GM12878 (cell line): ENCODE data around the gene MROH7. TPM values are rescaled to one million over a fixed set of nuclear protein-coding genes. Genes with fewer than 3 reads are reported as not detected.

Experiments used
- ATAC-seq: fragments of 200-7000 bp; cut with Tn5 transposase; 3 replicates; pipeline ENCODE4 v1.9.1; 2020; ENCODE audit warnings: mild to moderate bottlenecking, moderate library complexity
- BruUV-seq: library from RNA; stranded (reverse); fragments of 400-500 nt; replicated peaks from 2 replicates; lab custom pipeline; 2021; lab: Mats Ljungman, UMichigan
- CTCF ChIA-PET: fragments of 300-600 bp; sonication (Branson Sonifier 250); formaldehyde crosslinking; extraction: SDS; loops from one replicate; lab custom pipeline; 2021; ENCODE audit warnings: inconsistent platforms; lab: Yijun Ruan, JAX
- POLR2A ChIA-PET: fragments of 350-600 bp; formaldehyde crosslinking; extraction: SDS; loops from one replicate; lab custom pipeline; 2021; ENCODE audit warnings: inconsistent platforms; lab: Charles Lee
- RAD21 ChIA-PET: fragments of 300-600 bp; sonication (Branson Sonifier 250); formaldehyde crosslinking; loops from one replicate; lab custom pipeline; 2023; ENCODE audit warnings: antibody characterized with exemption; ENCODE audit not compliant: unreplicated experiment; lab: Charles Lee
- SMC1A ChIA-PET: fragments of 300-600 bp; sonication (Branson Sonifier 250); formaldehyde crosslinking; loops from one replicate; lab custom pipeline; 2023; ENCODE audit not compliant: unreplicated experiment, uncharacterized antibody; lab: Charles Lee
- DNase-seq: peaks from one replicate; pipeline ENCODE4 v3.0.0-alpha.2; 2011; ENCODE audit warnings: low read depth, low spot score
- FAIRE-seq: peaks from 3 replicates; lab custom pipeline; 2011; peaks lifted over from hg19 to GRCh38; lab: Jason Lieb, UNC
- H2AFZ ChIP-seq: 2 replicates; pipeline ENCODE4 v1.6.0; 2011; ENCODE audit warnings: low read depth, low read length, control low read depth; ENCODE audit not compliant: control insufficient read depth
- H3K27ac ChIP-seq: 2 replicates; pipeline ENCODE4 v1.5.1; 2011; ENCODE audit warnings: control low read depth; ENCODE audit not compliant: control insufficient read depth, insufficient read depth
- H3K27me3 ChIP-seq, 2 experiments: replicated peaks in 1 of 2; 2 replicates each; pipeline versions ENCODE4 v1.6.0 to v1.6.1; 2011; ENCODE audit warnings: low read length in 1 of 2; ENCODE audit not compliant: control insufficient read depth in 2 of 2, insufficient read depth in 2 of 2
- H3K36me3 ChIP-seq, 2 experiments: 2 replicates each; pipeline ENCODE4 v1.5.1; 2011; ENCODE audit warnings: low read length in 1 of 2; ENCODE audit not compliant: control insufficient read depth in 2 of 2, insufficient read depth in 2 of 2
- H3K4me1 ChIP-seq: 2 replicates; pipeline ENCODE4 v1.6.1; 2011; ENCODE audit warnings: mild to moderate bottlenecking, low read length, moderate library complexity, mixed read lengths; ENCODE audit not compliant: control insufficient read depth, insufficient read depth
- H3K4me2 ChIP-seq: 2 replicates; pipeline ENCODE4 v1.6.0; 2011; ENCODE audit warnings: control low read depth; ENCODE audit not compliant: control insufficient read depth, insufficient read depth
- H3K4me3 ChIP-seq: fragments of 200-600 bp; sonication (generic); 2 replicates; pipeline ENCODE4 v1.5.1; 2016
- H3K79me2 ChIP-seq: 2 replicates; pipeline ENCODE4 v1.6.0; 2011; ENCODE audit warnings: low read length; ENCODE audit not compliant: control insufficient read depth, insufficient read depth
- H3K9ac ChIP-seq: 2 replicates; pipeline ENCODE4 v1.8.0; 2011; ENCODE audit warnings: low read length, control low read depth, mixed read lengths; ENCODE audit not compliant: control insufficient read depth, insufficient read depth
- H3K9me3 ChIP-seq: replicated peaks from 3 replicates; pipeline ENCODE4 v1.5.1; 2011; ENCODE audit warnings: mild to moderate bottlenecking, low read length; ENCODE audit not compliant: control insufficient read depth, insufficient read depth
- H4K20me1 ChIP-seq: 2 replicates; pipeline ENCODE4 v1.6.0; 2011; ENCODE audit not compliant: control insufficient read depth, insufficient read depth
- ATF7 ChIP-seq: fragments of 450-650 bp; IDR thresholded peaks from 2 replicates; pipeline ENCODE4 v1.6.1; 2016; ENCODE audit warnings: low read depth, mild to moderate bottlenecking
- CREM ChIP-seq: IDR thresholded peaks from 2 replicates; pipeline ENCODE4 v1.6.1; 2014; ENCODE audit warnings: antibody characterized with exemption, low read depth
- GATAD2B ChIP-seq: fragments of 450-650 bp; conservative IDR thresholded peaks from 2 replicates; pipeline ENCODE4 v1.6.1; 2017; ENCODE audit warnings: low read depth, mild to moderate bottlenecking, moderate library complexity
- MXI1 ChIP-seq: fragments of 150-350 bp; IDR thresholded peaks from 2 replicates; pipeline ENCODE4 v1.6.1; 2011; ENCODE audit warnings: low read depth, mild to moderate bottlenecking, inconsistent platforms, low read length, improper control_type of control experiment
- NR2C2 ChIP-seq: IDR thresholded peaks from 2 replicates; pipeline ENCODE4 v1.6.1; 2011; ENCODE audit warnings: borderline replicate concordance, low read depth; ENCODE audit not compliant: control insufficient read depth, insufficient read length
- POLR2A ChIP-seq: IDR thresholded peaks from 2 replicates; pipeline ENCODE4 v1.6.1; 2011; ENCODE audit warnings: low read depth, mild to moderate bottlenecking, low read length
- POLR2AphosphoS5 ChIP-seq: IDR thresholded peaks from 2 replicates; pipeline ENCODE4 v1.6.1; 2011; ENCODE audit warnings: mild to moderate bottlenecking, low read length, inconsistent platforms
- RB1 ChIP-seq: fragments of 450-650 bp; formaldehyde crosslinking; IDR thresholded peaks from 2 replicates; pipeline ENCODE4 v1.6.1; 2017; ENCODE audit warnings: mild to moderate bottlenecking, borderline replicate concordance
- RELA ChIP-seq: fragments of 450-650 bp; IDR thresholded peaks from 2 replicates; pipeline ENCODE4 v1.8.0; 2014; ENCODE audit warnings: borderline replicate concordance; ENCODE audit not compliant: partially characterized antibody
- SIN3A ChIP-seq: IDR thresholded peaks from 2 replicates; pipeline ENCODE4 v1.6.1; 2012; ENCODE audit warnings: low read depth, low read length, improper control_type of control experiment
- SKIL ChIP-seq: fragments of 450-650 bp; IDR thresholded peaks from 2 replicates; pipeline ENCODE4 v1.6.1; 2017; ENCODE audit warnings: mild to moderate bottlenecking, low read depth, inconsistent platforms; ENCODE audit not compliant: poor library complexity, severe bottlenecking
- SMAD5 ChIP-seq: IDR thresholded peaks from 2 replicates; pipeline ENCODE4 v1.6.1; 2016; ENCODE audit warnings: antibody characterized with exemption, low read depth
- SMARCA5 ChIP-seq: fragments of 450-650 bp; IDR thresholded peaks from 2 replicates; pipeline ENCODE4 v1.6.1; 2017; ENCODE audit warnings: mild to moderate bottlenecking
- SUPT20H ChIP-seq: IDR thresholded peaks from 2 replicates; pipeline ENCODE4 v1.6.1; 2011; ENCODE audit warnings: low read depth, mild to moderate bottlenecking, low read length, moderate library complexity, borderline replicate concordance; ENCODE audit not compliant: control insufficient read depth
- ZNF217 ChIP-seq: fragments of 450-650 bp; IDR thresholded peaks from 2 replicates; pipeline ENCODE4 v1.6.1; 2017; ENCODE audit warnings: antibody characterized with exemption, mild to moderate bottlenecking
- ZNF592 ChIP-seq: fragments of 450-650 bp; IDR thresholded peaks from 2 replicates; pipeline ENCODE4 v1.6.1; 2017; ENCODE audit warnings: mild to moderate bottlenecking, moderate library complexity
- in situ Hi-C: fragments of 300-500 bp; cut with MboI; formaldehyde crosslinking; loops from 9 replicates; pipeline ENCODE4 v1.14.3; 2018; ENCODE audit warnings: mixed read lengths
- intact Hi-C: fragments of 100-400 bp; cut with micrococcal nuclease; formaldehyde crosslinking; loops from one replicate; pipeline ENCODE4 v1.14.2; 2022; ENCODE audit not compliant: unreplicated experiment
- polyA plus RNA-seq, 11 experiments: library from polyadenylated mRNA; depleted of rRNA in 4 of 11; unstranded in 6 of 11; stranded (reverse) in 5 of 11; fragments of >200 nt; fragmentation: Nextera tagmentation in 4 of 11; fragmentation: Illumina TruSeq in 1 of 11; extraction: Ambion mirVana in 4 of 11; extraction: Trizol in 1 of 11; gene quantifications; 1 replicate in 1 of 11; 2 replicates in 10 of 11; pipeline versions ENCODE4 v1.2.1 to v1.2.3, GENCODE V29; 2011 to 2016; ENCODE audit warnings: inconsistent platforms in 2 of 11, missing spikeins in 2 of 11, low read depth in 1 of 11
- total RNA-seq, 4 experiments: library from RNA; depleted of rRNA in 3 of 4; stranded (reverse); fragments of >200 nt in 3 of 4; fragmentation: Illumina TruSeq in 1 of 4; extraction: Trizol in 1 of 4; gene quantifications; 2 replicates each; pipeline versions ENCODE4 v1.2.1 to v1.2.3, GENCODE V29; 2013 to 2021
- TF ChIP-seq, protein P1 (sequence below): fragments of 450-650 bp; formaldehyde crosslinking; IDR thresholded peaks from 2 replicates; pipeline ENCODE4 v1.4.0; 2020; ENCODE audit warnings: mild to moderate bottlenecking, moderate library complexity

Gene MROH7
- total and polyA plus RNA-seq, 10 of the 15 experiments (the other 5 are each of a cell fraction or from before 2014, with no cell fraction given) = 0.11 TPM; not detected in 9

DNA sequence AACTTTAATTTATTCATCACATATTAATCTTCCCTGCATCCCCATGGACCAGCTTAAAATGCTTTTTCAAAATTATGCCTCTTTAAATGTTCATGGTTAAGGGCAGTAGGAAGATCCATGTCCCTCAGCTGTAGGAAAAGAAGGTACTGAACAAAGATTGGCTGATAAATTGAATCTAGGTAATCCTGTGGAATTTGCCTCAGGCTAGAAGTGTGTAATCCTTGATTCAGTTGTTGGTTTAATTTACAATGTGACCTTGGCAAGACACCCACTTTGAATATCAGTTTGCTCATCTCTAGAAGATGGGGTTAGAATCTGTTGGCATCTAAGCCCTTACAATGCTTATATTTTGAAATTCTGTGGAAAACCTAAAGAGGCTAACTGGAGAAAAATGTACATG lies 80.1 kb downstream of the MROH7 start:
- intact Hi-C loops (no loop called here), in situ Hi-C loops (no loop called here)
- no peak for DNase-seq
- no peak overlapping the region for H3K4me2 ChIP-seq
- no peaks in the 10 kb centered on the region for H3K27me3 ChIP-seq
- H2AFZ ChIP-seq = no peak overlapping the region
- no peak for FAIRE-seq
- BruUV-seq = no TSS peak
- H3K36me3 ChIP-seq = peaks cover 0 to 23% of the 10 kb centered on the region in 2 experiments
- H3K9ac ChIP-seq = no peak overlapping the region
- ChIA-PET SMC1A (interaction anchor here (0.9 kb wide), 1 partner anchor 69 kb away, joined by 3 read pairs; no protein-coding TSS in a partner anchor), POLR2A (interaction anchor here (0.7 kb wide), 2 partner anchors 232 to 1483 kb away, joined by 3 read pairs; no protein-coding TSS in a partner anchor), RAD21 (no interaction called here), CTCF (interaction anchor here (0.6 to 0.7 kb wide), 2 partner anchors 42 to 672 kb away, joined by 3 read pairs; no protein-coding TSS in a partner anchor)
- peaks cover 2% of the 10 kb centered on the region; the same call in 1 of the 2 replicates for H3K4me1 ChIP-seq
- no peak overlapping the region for H3K4me3 ChIP-seq
- no peaks in the 10 kb centered on the region for H4K20me1 ChIP-seq
- peaks cover 7% of the 10 kb centered on the region for H3K79me2 ChIP-seq
- ATAC-seq = no peak
- H3K27ac ChIP-seq = no peak overlapping the region
- no peaks in the 10 kb centered on the region; the same call in 2 of the 3 replicates for H3K9me3 ChIP-seq
- TF ChIP-seq POLR2AphosphoS5 = no peak
- TF ChIP-seq POLR2A = no peak
- no peak for TF ChIP-seq ZNF592
- TF ChIP-seq ZNF217 = no peak
- TF ChIP-seq, protein P1, sequence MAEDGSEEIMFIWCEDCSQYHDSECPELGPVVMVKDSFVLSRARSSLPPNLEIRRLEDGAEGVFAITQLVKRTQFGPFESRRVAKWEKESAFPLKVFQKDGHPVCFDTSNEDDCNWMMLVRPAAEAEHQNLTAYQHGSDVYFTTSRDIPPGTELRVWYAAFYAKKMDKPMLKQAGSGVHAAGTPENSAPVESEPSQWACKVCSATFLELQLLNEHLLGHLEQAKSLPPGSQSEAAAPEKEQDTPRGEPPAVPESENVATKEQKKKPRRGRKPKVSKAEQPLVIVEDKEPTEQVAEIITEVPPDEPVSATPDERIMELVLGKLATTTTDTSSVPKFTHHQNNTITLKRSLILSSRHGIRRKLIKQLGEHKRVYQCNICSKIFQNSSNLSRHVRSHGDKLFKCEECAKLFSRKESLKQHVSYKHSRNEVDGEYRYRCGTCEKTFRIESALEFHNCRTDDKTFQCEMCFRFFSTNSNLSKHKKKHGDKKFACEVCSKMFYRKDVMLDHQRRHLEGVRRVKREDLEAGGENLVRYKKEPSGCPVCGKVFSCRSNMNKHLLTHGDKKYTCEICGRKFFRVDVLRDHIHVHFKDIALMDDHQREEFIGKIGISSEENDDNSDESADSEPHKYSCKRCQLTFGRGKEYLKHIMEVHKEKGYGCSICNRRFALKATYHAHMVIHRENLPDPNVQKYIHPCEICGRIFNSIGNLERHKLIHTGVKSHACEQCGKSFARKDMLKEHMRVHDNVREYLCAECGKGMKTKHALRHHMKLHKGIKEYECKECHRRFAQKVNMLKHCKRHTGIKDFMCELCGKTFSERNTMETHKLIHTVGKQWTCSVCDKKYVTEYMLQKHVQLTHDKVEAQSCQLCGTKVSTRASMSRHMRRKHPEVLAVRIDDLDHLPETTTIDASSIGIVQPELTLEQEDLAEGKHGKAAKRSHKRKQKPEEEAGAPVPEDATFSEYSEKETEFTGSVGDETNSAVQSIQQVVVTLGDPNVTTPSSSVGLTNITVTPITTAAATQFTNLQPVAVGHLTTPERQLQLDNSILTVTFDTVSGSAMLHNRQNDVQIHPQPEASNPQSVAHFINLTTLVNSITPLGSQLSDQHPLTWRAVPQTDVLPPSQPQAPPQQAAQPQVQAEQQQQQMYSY (CRISPR knock-in tag) = no peak
- TF ChIP-seq CREM = no peak
- no peak for TF ChIP-seq RB1
- TF ChIP-seq MXI1 = no peak
- TF ChIP-seq SIN3A = no peak
- no peak for TF ChIP-seq RELA
- no peak for TF ChIP-seq ATF7
- no peak for TF ChIP-seq SKIL
- no peak for TF ChIP-seq SUPT20H
- TF ChIP-seq SMARCA5 = no peak
- TF ChIP-seq GATAD2B = no peak
- TF ChIP-seq NR2C2 = no peak
- TF ChIP-seq SMAD5 = no peak
